Neural cell (in vitro differentiated cells): ENCODE measurements around the gene PHOSPHO1. TPM values are rescaled to one million over a fixed set of nuclear protein-coding genes. Genes with fewer than 3 reads are reported as not detected.
A peak's percentile ranks its signal among the peaks of the same experiment; 100 is the strongest.

Experiments used
- H2AFZ ChIP-seq: fragments of 200-600, 300-800 bp; sonication (generic), shearing (Covaris generic); 2 replicates; pipeline ENCODE4 v1.6.0; 2014; ENCODE audit warnings: low read depth, mild to moderate bottlenecking, antibody characterized with exemption, low read length, moderate library complexity
- H3F3A ChIP-seq: fragments of 200-600 bp; shearing (Covaris generic); 2 replicates; pipeline ENCODE4 v1.6.1; 2016; ENCODE audit warnings: mild to moderate bottlenecking, moderate library complexity, mixed read lengths, antibody characterized with exemption, low read length; ENCODE audit not compliant: insufficient read depth, poor library complexity, severe bottlenecking
- H3K27ac ChIP-seq: fragments of 200-600, 300-800 bp; sonication (generic), shearing (Covaris generic); 2 replicates; pipeline ENCODE4 v1.5.1; 2014; ENCODE audit warnings: mild to moderate bottlenecking, low read length, moderate library complexity
- H3K27me3 ChIP-seq: fragments of 300-800, 200-600 bp; sonication (generic), shearing (Covaris generic); 2 replicates; pipeline ENCODE4 v1.6.0; 2014; ENCODE audit warnings: mild to moderate bottlenecking, low read depth, low read length, moderate library complexity; ENCODE audit not compliant: insufficient read depth
- H3K36me3 ChIP-seq: fragments of 300-800, 200-600 bp; sonication (generic), shearing (Covaris generic); 2 replicates; pipeline ENCODE4 v1.5.1; 2014; ENCODE audit warnings: mild to moderate bottlenecking, antibody characterized with exemption, low read length, moderate library complexity; ENCODE audit not compliant: insufficient read depth
- H3K4me2 ChIP-seq: fragments of 300-800, 200-600 bp; sonication (generic), shearing (Covaris generic); 2 replicates; pipeline ENCODE4 v1.6.0; 2014; ENCODE audit warnings: mild to moderate bottlenecking, low read length
- H3K4me3 ChIP-seq: fragments of 300-800, 200-600 bp; sonication (generic), shearing (Covaris generic); 2 replicates; pipeline ENCODE4 v1.5.1; 2014; ENCODE audit warnings: mild to moderate bottlenecking, low read length, moderate library complexity
- H3K79me2 ChIP-seq: fragments of 200-600 bp; shearing (Covaris generic); replicated peaks from 2 replicates; pipeline ENCODE4 v1.6.0; 2014; ENCODE audit warnings: mild to moderate bottlenecking, low read length, moderate library complexity; ENCODE audit not compliant: insufficient read depth
- H3K9ac ChIP-seq: fragments of 300-800, 200-600 bp; sonication (generic), shearing (Covaris generic); 2 replicates; pipeline ENCODE4 v1.6.1; 2016; ENCODE audit warnings: mild to moderate bottlenecking, low read length, mixed read lengths
- H3K9me2 ChIP-seq: fragments of 200-600 bp; shearing (Covaris generic); 2 replicates; pipeline ENCODE4 v1.6.1; 2016; ENCODE audit warnings: mild to moderate bottlenecking, low read length, mixed read lengths; ENCODE audit not compliant: insufficient read depth
- H3K9me3 ChIP-seq: fragments of 200-600, 300-800 bp; sonication (generic), shearing (Covaris generic); 2 replicates; pipeline ENCODE4 v1.6.1; 2016; ENCODE audit warnings: mild to moderate bottlenecking, mixed run types, low read length, moderate library complexity, mixed read lengths
- H4K20me1 ChIP-seq: fragments of 200-600 bp; shearing (Covaris generic); 2 replicates; pipeline ENCODE4 v1.6.1; 2016; ENCODE audit warnings: mild to moderate bottlenecking, mixed run types; ENCODE audit not compliant: insufficient read depth
- CTCF ChIP-seq: fragments of 450-650 bp; IDR thresholded peaks from 2 replicates; pipeline ENCODE4 v1.5.1; 2014; ENCODE audit warnings: antibody characterized with exemption, mild to moderate bottlenecking, moderate library complexity; ENCODE audit not compliant: poor library complexity, severe bottlenecking
- EP300 ChIP-seq: fragments of 450-650 bp; conservative IDR thresholded peaks from 2 replicates; pipeline ENCODE4 v1.6.1; 2014; ENCODE audit warnings: antibody characterized with exemption, mild to moderate bottlenecking, moderate library complexity; ENCODE audit not compliant: poor library complexity, severe bottlenecking
- EZH2 ChIP-seq: fragments of 200-600, 300-800 bp; shearing (Covaris generic), sonication (generic); IDR thresholded peaks from 2 replicates; pipeline ENCODE4 v1.6.1; 2014; ENCODE audit warnings: antibody characterized with exemption, low read length, borderline replicate concordance, mild to moderate bottlenecking; ENCODE audit not compliant: insufficient read depth, poor library complexity, severe bottlenecking
- MXI1 ChIP-seq: fragments of 450-650 bp; conservative IDR thresholded peaks from 2 replicates; pipeline ENCODE4 v1.6.1; 2014; ENCODE audit warnings: antibody characterized with exemption, mild to moderate bottlenecking; ENCODE audit not compliant: poor library complexity, severe bottlenecking
- POLR2AphosphoS5 ChIP-seq: IDR thresholded peaks from 2 replicates; pipeline ENCODE4 v1.6.1; 2012
- RAD21 ChIP-seq: fragments of 450-650 bp; conservative IDR thresholded peaks from 2 replicates; pipeline ENCODE4 v1.6.1; 2014; ENCODE audit warnings: antibody characterized with exemption, mild to moderate bottlenecking, moderate library complexity
- REST ChIP-seq: IDR thresholded peaks from 2 replicates; pipeline ENCODE4 v1.6.1; 2012; ENCODE audit warnings: borderline replicate concordance
- SMC3 ChIP-seq: fragments of 450-650 bp; conservative IDR thresholded peaks from 2 replicates; pipeline ENCODE4 v1.6.1; 2014; ENCODE audit warnings: antibody characterized with exemption, mild to moderate bottlenecking, moderate library complexity; ENCODE audit not compliant: poor library complexity
- TAF1 ChIP-seq: IDR thresholded peaks from 2 replicates; pipeline ENCODE4 v1.6.1; 2012; ENCODE audit warnings: low read depth
- polyA plus RNA-seq: library from polyadenylated mRNA; depleted of rRNA; stranded (reverse); fragments of >200 nt; gene quantifications from 2 replicates; pipeline ENCODE4 v1.2.3, GENCODE V29; 2014

The PHOSPHO1 gene
- polyA plus RNA-seq, 1 donor from 2014 or later, result not detected

GRCh38 chr17:49195751-49196150, 34.8 kb downstream of the PHOSPHO1 start:
- H3K36me3 ChIP-seq, result no peaks in the 10 kb centered on the region
- H3K79me2 ChIP-seq, result no peaks in the 10 kb centered on the region
- no peaks in the 10 kb centered on the region for H3K9me2 ChIP-seq
- H3K27ac ChIP-seq, result no peak overlapping the region
- no peaks in the 10 kb centered on the region for H3K9me3 ChIP-seq
- no peaks in the 10 kb centered on the region for H3K27me3 ChIP-seq
- no peak overlapping the region for H3K4me3 ChIP-seq
- H4K20me1 ChIP-seq, result no peaks in the 10 kb centered on the region
- H3K4me2 ChIP-seq, result no peak overlapping the region
- H2AFZ ChIP-seq, result no peak overlapping the region
- no peaks in the 10 kb centered on the region for H3F3A ChIP-seq
- TF ChIP-seq TAF1 (no peak), MXI1 (no peak), EZH2 (no peak), CTCF (no peak), SMC3 (no peak), RAD21 (no peak), EP300 (no peak), REST (no peak), POLR2AphosphoS5 (no peak)
- no peak overlapping the region for H3K9ac ChIP-seq

- Histone ChIP-seq H3K9me2 (no peaks in the 10 kb centered on the region), H3K27ac (peak overlapping the region; percentile 88), H4K20me1 (no peaks in the 10 kb centered on the region), H2AFZ (no peak overlapping the region), H3K36me3 (no peaks in the 10 kb centered on the region), H3K27me3 (no peaks in the 10 kb centered on the region), H3F3A (no peaks in the 10 kb centered on the region), H3K9me3 (no peaks in the 10 kb centered on the region), H3K4me2 (no peak overlapping the region), H3K4me3 (peak overlapping the region; percentile 92), H3K79me2 (no peaks in the 10 kb centered on the region), H3K9ac (peak overlapping the region; percentile 76)
- TF ChIP-seq EZH2, result no peak
- TF ChIP-seq EP300, result no peak
- no peak for TF ChIP-seq TAF1
- no peak for TF ChIP-seq RAD21
- TF ChIP-seq POLR2AphosphoS5, result no peak
- TF ChIP-seq MXI1, result no peak
- TF ChIP-seq REST, result no peak
- no peak for TF ChIP-seq SMC3
- no peak for TF ChIP-seq CTCF
These were observed 36.3 kb downstream of the PHOSPHO1 start for GRCh38 chr17:49194297-49194607.
